Loucy (cell line): ENCODE data around the gene CHST11.

Source experiments
- CTCF ChIP-seq: fragments of 200-600 bp; sonication (generic); conservative IDR thresholded peaks from 2 replicates; pipeline ENCODE4 v1.5.1; 2014; ENCODE audit warnings: mild to moderate bottlenecking, antibody characterized with exemption, low read length
- EZH2phosphoT487 ChIP-seq: fragments of 200-600 bp; IDR thresholded peaks from 2 replicates; pipeline ENCODE4 v1.6.1; 2018; ENCODE audit warnings: antibody characterized with exemption, mild to moderate bottlenecking, moderate library complexity, borderline replicate concordance

DNA sequence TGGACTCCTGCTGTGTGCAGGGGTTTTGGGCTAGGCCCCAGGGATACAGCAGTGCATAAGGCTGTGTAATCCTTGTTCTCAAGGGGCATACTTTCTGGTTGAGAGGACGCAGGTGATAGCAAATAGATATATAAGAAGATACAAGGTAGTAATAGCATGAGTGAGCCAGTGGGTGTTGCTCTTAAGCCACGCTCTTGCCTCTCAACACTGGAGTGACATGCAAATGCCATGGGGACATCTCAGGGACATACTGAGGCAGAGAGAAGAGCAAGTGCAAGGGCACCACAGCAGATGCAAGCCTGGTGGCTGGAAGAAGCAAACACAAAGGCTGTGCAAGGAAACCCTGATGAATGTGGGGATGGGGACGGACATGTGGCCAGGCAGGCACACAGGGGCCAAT lies 223.3 kb downstream of the CHST11 start:
- no peak for TF ChIP-seq EZH2phosphoT487
- TF ChIP-seq CTCF, result peak; percentile 66
